Panc1 (cell line): Measurements from ENCODE around the gene ATP6V0B. TPM values are rescaled to one million over a fixed set of nuclear protein-coding genes. Genes with fewer than 3 reads are reported as not detected.

ENCODE experiments used
- ATAC-seq: fragments of 200-7000 bp; cut with Tn5 transposase; 2 replicates; pipeline ENCODE4 v1.9.1; 2020; ENCODE audit warnings: mild to moderate bottlenecking, moderate library complexity
- BruUV-seq: library from RNA; stranded (reverse); fragments of 400-500 nt; replicated peaks from 2 replicates; lab custom pipeline; 2021; lab: Mats Ljungman, UMichigan
- CTCF ChIA-PET: fragments of 300-600 bp; sonication (Branson Sonifier 250); formaldehyde crosslinking; loops from one replicate; lab custom pipeline; 2022; ENCODE audit warnings: antibody characterized with exemption; lab: Charles Lee
- POLR2A ChIA-PET: fragments of 300-600 bp; sonication (Branson Sonifier 250); formaldehyde crosslinking; loops from one replicate; lab custom pipeline; 2022; ENCODE audit warnings: antibody characterized with exemption; lab: Charles Lee
- DNase-seq: peaks from one replicate; pipeline ENCODE4 v3.0.0-alpha.2; 2010; ENCODE audit warnings: low read depth, low spot score
- H3K27ac ChIP-seq: 2 replicates; pipeline ENCODE4 v1.5.1; 2011; ENCODE audit warnings: mild to moderate bottlenecking, low read length, inconsistent platforms
- H3K27me3 ChIP-seq: fragments of 200-500 bp; sonication (Bioruptor generic); 2 replicates; pipeline ENCODE4 v1.6.0; 2014; ENCODE audit warnings: low read length, inconsistent platforms; ENCODE audit not compliant: control insufficient read depth, insufficient read depth
- H3K36me3 ChIP-seq: fragments of 200-500 bp; sonication (Bioruptor generic); 2 replicates; pipeline ENCODE4 v1.5.1; 2014; ENCODE audit warnings: inconsistent platforms, mild to moderate bottlenecking, low read length, moderate library complexity; ENCODE audit not compliant: control insufficient read depth, insufficient read depth
- H3K4me1 ChIP-seq: 2 replicates; pipeline ENCODE4 v1.5.1; 2011; ENCODE audit warnings: inconsistent platforms, mild to moderate bottlenecking, low read length, moderate library complexity; ENCODE audit not compliant: control insufficient read depth, insufficient read depth
- H3K4me3 ChIP-seq, 2 experiments: 2 replicates each; pipeline ENCODE4 v1.5.1; 2011 to 2012; ENCODE audit warnings: low read depth in 2 of 2, low read length in 2 of 2, mild to moderate bottlenecking in 2 of 2, inconsistent platforms in 1 of 2, moderate library complexity in 1 of 2
- H3K9me3 ChIP-seq: fragments of 200-500 bp; sonication (Bioruptor generic); 2 replicates; pipeline ENCODE4 v1.5.1; 2014; ENCODE audit warnings: low read depth, mild to moderate bottlenecking, inconsistent platforms, low read length, moderate library complexity; ENCODE audit not compliant: control insufficient read depth, insufficient read depth
- POLR2AphosphoS5 ChIP-seq: IDR thresholded peaks from 2 replicates; pipeline ENCODE4 v1.6.1; 2012; ENCODE audit warnings: mild to moderate bottlenecking, low read depth, low read length, moderate library complexity
- REST ChIP-seq, 2 experiments: IDR thresholded peaks; 2 replicates each; pipeline ENCODE4 v1.6.1; 2011 to 2012; ENCODE audit warnings: low read depth in 2 of 2, control low read depth in 1 of 2, low read length in 1 of 2, mild to moderate bottlenecking in 1 of 2, moderate library complexity in 1 of 2; ENCODE audit not compliant: insufficient read depth in 1 of 2
- SIN3A ChIP-seq: IDR thresholded peaks from 2 replicates; pipeline ENCODE4 v1.6.1; 2012; ENCODE audit warnings: low read depth, mild to moderate bottlenecking, low read length, moderate library complexity, borderline replicate concordance; ENCODE audit not compliant: insufficient read depth
- TCF7L2 ChIP-seq: IDR thresholded peaks from 2 replicates; pipeline ENCODE4 v1.6.1; 2011; ENCODE audit warnings: mild to moderate bottlenecking, low read depth, low read length, inconsistent platforms
- in situ Hi-C: cut with HindIII; loops from 2 replicates; pipeline ENCODE4 v1.10.0; 2016; ENCODE audit warnings: low sequenced_read_pairs, low pct_unique_long_range_greater_than_20kb
- intact Hi-C: fragments of 100-400 bp; cut with micrococcal nuclease; formaldehyde crosslinking; loops from one replicate; pipeline ENCODE4 v1.10.0; 2022; ENCODE audit not compliant: unreplicated experiment
- total RNA-seq: library from RNA; stranded (reverse); gene quantifications from one replicate; pipeline ENCODE4 v1.2.1, GENCODE V29; 2021; ENCODE audit not compliant: unreplicated experiment
- TF ChIP-seq, protein P1 (sequence below): fragments of 450-650 bp; IDR thresholded peaks from 2 replicates; pipeline ENCODE4 v1.5.1; 2017; ENCODE audit warnings: mild to moderate bottlenecking

The ATP6V0B gene
- total RNA-seq, 1 experiment from 2014 or later: 134 TPM

- ATAC-seq (no peak), DNase-seq (no peak)
- Histone ChIP-seq H3K27ac (no peak overlapping the region), H3K9me3 (no peaks in the 10 kb centered on the region), H3K4me1 (no peaks in the 10 kb centered on the region), H3K4me3 (no peak overlapping the region), H3K27me3 (no peaks in the 10 kb centered on the region), H3K36me3 (peaks cover 3% of the 10 kb centered on the region)
- intact Hi-C loops: no loop called here
- TF ChIP-seq REST (IDR thresholded peaks at IDR 0.05; ENCODE audit: insufficient read depth in 1 of 2, low read depth in 2 of 2, low read length in 1 of 2): no peak
- POLR2A ChIA-PET: no interaction called here
- CTCF ChIA-PET: no interaction called here
- BruUV-seq: no TSS peak
- in situ Hi-C loops: no loop called here
Measured at GRCh38 chr1:43960798-43961197, 14.0 kb upstream of the ATP6V0B start.

GRCh38 chr1:43961692-43962091, 13.1 kb upstream of the ATP6V0B start:
- Histone ChIP-seq H3K27me3 (no peaks in the 10 kb centered on the region), H3K27ac (no peak overlapping the region), H3K9me3 (no peaks in the 10 kb centered on the region), H3K4me1 (no peaks in the 10 kb centered on the region), H3K4me3 (no peak overlapping the region), H3K36me3 (peaks cover 3% of the 10 kb centered on the region)
- no peak for TF ChIP-seq POLR2AphosphoS5
- TF ChIP-seq, protein P1, sequence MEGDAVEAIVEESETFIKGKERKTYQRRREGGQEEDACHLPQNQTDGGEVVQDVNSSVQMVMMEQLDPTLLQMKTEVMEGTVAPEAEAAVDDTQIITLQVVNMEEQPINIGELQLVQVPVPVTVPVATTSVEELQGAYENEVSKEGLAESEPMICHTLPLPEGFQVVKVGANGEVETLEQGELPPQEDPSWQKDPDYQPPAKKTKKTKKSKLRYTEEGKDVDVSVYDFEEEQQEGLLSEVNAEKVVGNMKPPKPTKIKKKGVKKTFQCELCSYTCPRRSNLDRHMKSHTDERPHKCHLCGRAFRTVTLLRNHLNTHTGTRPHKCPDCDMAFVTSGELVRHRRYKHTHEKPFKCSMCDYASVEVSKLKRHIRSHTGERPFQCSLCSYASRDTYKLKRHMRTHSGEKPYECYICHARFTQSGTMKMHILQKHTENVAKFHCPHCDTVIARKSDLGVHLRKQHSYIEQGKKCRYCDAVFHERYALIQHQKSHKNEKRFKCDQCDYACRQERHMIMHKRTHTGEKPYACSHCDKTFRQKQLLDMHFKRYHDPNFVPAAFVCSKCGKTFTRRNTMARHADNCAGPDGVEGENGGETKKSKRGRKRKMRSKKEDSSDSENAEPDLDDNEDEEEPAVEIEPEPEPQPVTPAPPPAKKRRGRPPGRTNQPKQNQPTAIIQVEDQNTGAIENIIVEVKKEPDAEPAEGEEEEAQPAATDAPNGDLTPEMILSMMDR: no peak
- TF ChIP-seq TCF7L2: no peak
- TF ChIP-seq SIN3A: no peak
- TF ChIP-seq REST (IDR thresholded peaks at IDR 0.05; ENCODE audit: insufficient read depth in 1 of 2, low read depth in 2 of 2, low read length in 1 of 2): no peak
- no TSS peak for BruUV-seq
- DNase-seq (no peak), ATAC-seq (no peak)
- in situ Hi-C loops: no loop called here
- intact Hi-C loops: no loop called here
- CTCF ChIA-PET: no interaction called here
- POLR2A ChIA-PET: no interaction called here
